ENCODE results near the gene CREBBP.
"Not testable (repeated sequence)": the region's sequence is repeated elsewhere in the genome, so short reads cannot be mapped to it uniquely, and the experiment has no call there.

The CREBBP gene

GRCh38 chr16:3904875-3905274 is 24.4 kb upstream of the CREBBP start:
- Mint-ChIP-seq H3K9me3 (no peaks in the 10 kb centered on the region), H3K27me3 (ENCODE audit: low read depth) (peaks cover 3% of the 10 kb centered on the region), H3K27ac (no peak overlapping the region), H3K4me3 (no peak overlapping the region), H3K4me1 (ENCODE audit: low read depth) (no peaks in the 10 kb centered on the region), H3K36me3 (ENCODE audit: low read depth) (no peaks in the 10 kb centered on the region)

DNA sequence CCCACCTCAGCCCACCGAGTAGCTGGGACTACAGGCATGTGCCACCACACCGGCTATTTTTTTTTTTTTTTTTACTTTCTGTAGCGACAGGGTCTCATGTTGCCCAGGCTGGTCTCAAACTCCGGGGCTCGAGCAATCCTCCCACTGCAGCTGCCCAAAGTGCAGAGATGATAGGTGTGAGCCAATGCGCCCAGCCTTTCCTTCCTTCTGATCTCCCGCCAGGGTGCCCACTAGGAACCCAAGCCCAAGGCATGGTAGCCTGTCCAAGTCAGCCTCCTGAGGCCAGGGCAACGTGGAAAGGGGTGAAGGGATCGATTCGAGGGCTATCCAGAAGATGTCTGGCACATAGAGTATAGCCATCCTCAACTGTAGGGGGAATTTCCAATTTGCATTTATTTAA is 9.6 kb upstream of the CREBBP start:
- Mint-ChIP-seq H3K9me3 (peaks cover 3% of the 10 kb centered on the region), H3K27me3 (ENCODE audit: low read depth) (peaks cover 15% of the 10 kb centered on the region), H3K4me1 (ENCODE audit: low read depth) (no peaks in the 10 kb centered on the region), H3K36me3 (ENCODE audit: low read depth) (no peaks in the 10 kb centered on the region), H3K4me3 (no peak overlapping the region), H3K27ac (no peak overlapping the region)

DNA sequence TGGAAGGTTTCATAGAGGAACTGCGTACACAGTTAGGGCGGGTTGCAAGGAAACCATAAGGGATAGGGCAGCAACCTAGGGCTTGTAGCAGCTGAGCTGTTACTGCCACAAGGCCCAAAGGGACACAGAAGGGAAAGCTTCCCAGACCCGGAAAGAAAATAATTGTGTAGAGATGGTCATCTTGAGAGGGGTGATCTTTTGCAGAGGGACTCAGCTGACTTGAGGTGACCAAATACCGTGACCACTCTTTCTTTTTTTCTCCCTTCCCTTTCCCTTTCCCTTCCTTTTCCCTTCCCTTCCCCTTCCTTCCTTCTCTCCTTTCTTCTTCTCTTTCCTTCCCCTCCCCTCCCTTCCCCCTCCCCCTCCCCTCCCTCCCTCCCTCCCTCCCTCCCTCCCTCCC is 8.5 kb upstream of the CREBBP start:
- Mint-ChIP-seq H3K27ac (no peak overlapping the region), H3K36me3 (ENCODE audit: low read depth) (no peaks in the 10 kb centered on the region), H3K9me3 (no peaks in the 10 kb centered on the region)

GRCh38 chr16:3885999-3886398 is 5.5 kb upstream of the CREBBP start:
- H3K27me3 Mint-ChIP-seq (ENCODE audit: low read depth): peaks cover 22% of the 10 kb centered on the region
- not testable (repeated sequence) for H3K4me1 Mint-ChIP-seq (ENCODE audit: low read depth); H3K4me3 Mint-ChIP-seq; H3K9me3 Mint-ChIP-seq; H3K27ac Mint-ChIP-seq; H3K36me3 Mint-ChIP-seq (ENCODE audit: low read depth)

More for the DNA sequence above, 8.5 kb upstream of the CREBBP start:
- H3K27me3 Mint-ChIP-seq (ENCODE audit: low read depth): peaks cover 12% of the 10 kb centered on the region
- no peak overlapping the region for H3K4me3 Mint-ChIP-seq
- no peaks in the 10 kb centered on the region for H3K4me1 Mint-ChIP-seq (ENCODE audit: low read depth)

GRCh38 chr16:3884398-3884797 is 3.9 kb upstream of the CREBBP start:
- no peak overlapping the region for H3K27ac Mint-ChIP-seq
- no peaks in the 10 kb centered on the region for H3K36me3 Mint-ChIP-seq (ENCODE audit: low read depth)
- H3K27me3 Mint-ChIP-seq (ENCODE audit: low read depth): peaks cover 22% of the 10 kb centered on the region
- H3K4me3 Mint-ChIP-seq: no peak overlapping the region
- H3K4me1 Mint-ChIP-seq (ENCODE audit: low read depth): peaks cover 6% of the 10 kb centered on the region
- H3K9me3 Mint-ChIP-seq: no peaks in the 10 kb centered on the region

GRCh38 chr16:3882531-3882930 is 2.0 kb upstream of the CREBBP start:
- Mint-ChIP-seq H3K4me3 (peak overlapping the region; percentile 79), H3K9me3 (no peaks in the 10 kb centered on the region), H3K27ac (peak overlapping the region; percentile 43), H3K36me3 (ENCODE audit: low read depth) (peaks cover 12% of the 10 kb centered on the region), H3K4me1 (ENCODE audit: low read depth) (peaks cover 25% of the 10 kb centered on the region), H3K27me3 (ENCODE audit: low read depth) (peaks cover 21% of the 10 kb centered on the region)

DNA sequence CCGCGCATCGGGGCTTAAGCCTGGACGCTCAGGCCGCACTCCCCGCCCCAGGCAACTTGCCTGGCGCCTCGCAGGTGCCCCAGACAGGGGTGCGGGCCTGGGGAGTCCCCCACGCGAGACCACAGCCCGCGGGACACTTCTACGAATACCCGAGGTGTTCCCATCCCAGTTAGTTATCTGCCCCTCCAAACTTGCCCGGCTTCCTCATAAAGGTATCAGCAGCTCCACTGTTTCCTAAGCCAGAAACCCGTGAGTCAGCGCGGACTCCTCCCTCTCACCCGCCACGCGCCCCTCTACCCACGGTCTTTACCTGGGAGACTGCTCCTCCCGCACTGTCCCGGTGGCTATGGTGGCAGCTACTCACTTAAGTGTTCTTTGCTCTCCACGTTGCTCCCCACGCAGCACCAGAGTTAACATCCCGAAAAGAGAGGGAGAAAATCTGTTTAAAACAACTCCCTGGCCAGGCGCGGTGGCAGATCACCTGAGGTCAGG is 1.0 kb upstream of the CREBBP start:
- Mint-ChIP-seq H3K9me3 (no peaks in the 10 kb centered on the region), H3K4me3 (peak overlapping the region; percentile 79), H3K27me3 (ENCODE audit: low read depth) (peaks cover 21% of the 10 kb centered on the region), H3K36me3 (ENCODE audit: low read depth) (peaks cover 20% of the 10 kb centered on the region), H3K27ac (peak overlapping the region; percentile 43), H3K4me1 (ENCODE audit: low read depth) (peaks cover 34% of the 10 kb centered on the region)

- H3K36me3 Mint-ChIP-seq (ENCODE audit: low read depth): peaks cover 20% of the 10 kb centered on the region
- H3K4me3 Mint-ChIP-seq: peak overlapping the region; percentile 87
- no peaks in the 10 kb centered on the region for H3K9me3 Mint-ChIP-seq
- peaks cover 21% of the 10 kb centered on the region for H3K27me3 Mint-ChIP-seq (ENCODE audit: low read depth)
- peaks cover 40% of the 10 kb centered on the region for H3K4me1 Mint-ChIP-seq (ENCODE audit: low read depth)
- H3K27ac Mint-ChIP-seq: no peak overlapping the region
Measured at GRCh38 chr16:3879887-3880564, 487 bp downstream of the CREBBP start.

- Mint-ChIP-seq H3K4me3 (peak overlapping the region; percentile 87), H3K27ac (peak overlapping the region; percentile 82), H3K9me3 (no peaks in the 10 kb centered on the region), H3K4me1 (ENCODE audit: low read depth) (peaks cover 42% of the 10 kb centered on the region), H3K27me3 (ENCODE audit: low read depth) (peaks cover 21% of the 10 kb centered on the region), H3K36me3 (ENCODE audit: low read depth) (peaks cover 20% of the 10 kb centered on the region)
Measured at GRCh38 chr16:3879258-3879886, 1.1 kb downstream of the CREBBP start.

- Mint-ChIP-seq H3K27me3 (ENCODE audit: low read depth) (peaks cover 17% of the 10 kb centered on the region), H3K4me3 (peak overlapping the region; percentile 87), H3K9me3 (no peaks in the 10 kb centered on the region), H3K36me3 (ENCODE audit: low read depth) (peaks cover 20% of the 10 kb centered on the region), H3K4me1 (ENCODE audit: low read depth) (peaks cover 44% of the 10 kb centered on the region), H3K27ac (peak overlapping the region; percentile 82)
Measured at GRCh38 chr16:3878610-3879009, 1.9 kb downstream of the CREBBP start.

- peaks cover 43% of the 10 kb centered on the region for H3K4me1 Mint-ChIP-seq (ENCODE audit: low read depth)
- peaks cover 22% of the 10 kb centered on the region for H3K36me3 Mint-ChIP-seq (ENCODE audit: low read depth)
- no peaks in the 10 kb centered on the region for H3K9me3 Mint-ChIP-seq
- no peak overlapping the region for H3K4me3 Mint-ChIP-seq
- peaks cover 5% of the 10 kb centered on the region for H3K27me3 Mint-ChIP-seq (ENCODE audit: low read depth)
- no peak overlapping the region for H3K27ac Mint-ChIP-seq
Measured at GRCh38 chr16:3876695-3877094, 3.8 kb downstream of the CREBBP start.

GRCh38 chr16:3876160-3876559 is 4.4 kb downstream of the CREBBP start:
- Mint-ChIP-seq H3K27ac (no peak overlapping the region), H3K36me3 (ENCODE audit: low read depth) (peaks cover 23% of the 10 kb centered on the region), H3K4me3 (no peak overlapping the region)

DNA sequence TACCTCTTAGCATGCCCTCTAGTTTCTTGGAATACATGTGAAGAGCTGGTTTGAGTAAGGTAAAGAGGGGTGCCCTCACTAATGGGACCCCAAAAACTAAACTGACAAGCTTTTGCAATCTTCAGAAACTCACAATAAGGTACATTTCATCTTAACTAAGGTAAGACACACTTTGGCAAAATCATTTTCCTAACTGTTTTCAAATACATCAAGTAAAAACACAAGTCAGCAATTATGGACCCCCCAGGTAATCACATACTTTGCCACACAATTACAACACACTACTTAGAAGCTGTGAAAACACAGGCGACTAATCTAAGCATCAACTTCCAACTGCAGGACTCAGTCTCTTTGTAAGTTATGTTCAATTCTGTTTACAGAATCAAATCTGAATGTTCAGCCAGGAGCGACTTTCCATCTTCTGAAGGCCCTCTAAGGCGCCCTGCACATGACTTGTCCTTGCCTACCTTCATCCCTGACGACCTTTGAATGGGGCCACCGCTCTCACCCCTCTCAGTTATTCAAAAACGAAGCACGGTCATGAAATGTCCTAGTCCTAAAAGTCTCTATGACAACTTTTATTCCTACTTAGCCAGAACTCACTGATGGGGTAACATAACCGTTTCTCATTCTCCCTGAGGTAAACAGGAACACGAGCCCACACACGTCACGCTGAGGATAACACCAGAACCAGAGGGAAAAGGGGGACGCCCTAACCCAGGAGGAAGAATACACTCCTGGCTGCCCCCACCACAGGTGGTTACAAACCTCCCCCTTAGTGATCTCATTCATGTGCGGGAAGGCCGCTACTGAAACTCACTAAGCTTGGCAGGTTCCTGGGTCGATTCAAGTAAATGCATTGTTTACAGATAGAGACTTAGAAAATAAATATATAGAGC is 5.5 kb downstream of the CREBBP start:
- Mint-ChIP-seq H3K36me3 (ENCODE audit: low read depth) (peaks cover 24% of the 10 kb centered on the region), H3K4me1 (ENCODE audit: low read depth) (peaks cover 52% of the 10 kb centered on the region), H3K27me3 (ENCODE audit: low read depth) (peaks cover 3% of the 10 kb centered on the region), H3K27ac (no peak overlapping the region), H3K4me3 (no peak overlapping the region), H3K9me3 (no peaks in the 10 kb centered on the region)

More at GRCh38 chr16:3876160-3876559, 4.4 kb downstream of the CREBBP start:
- H3K4me1 Mint-ChIP-seq (ENCODE audit: low read depth): peaks cover 47% of the 10 kb centered on the region
- H3K27me3 Mint-ChIP-seq (ENCODE audit: low read depth): peaks cover 3% of the 10 kb centered on the region
- H3K9me3 Mint-ChIP-seq: no peaks in the 10 kb centered on the region

GRCh38 chr16:3874242-3874641 is 6.3 kb downstream of the CREBBP start:
- Mint-ChIP-seq H3K9me3 (no peaks in the 10 kb centered on the region), H3K36me3 (ENCODE audit: low read depth) (peaks cover 24% of the 10 kb centered on the region), H3K27ac (no peak overlapping the region), H3K27me3 (ENCODE audit: low read depth) (peaks cover 3% of the 10 kb centered on the region), H3K4me3 (no peak overlapping the region), H3K4me1 (ENCODE audit: low read depth) (peaks cover 55% of the 10 kb centered on the region)
